ENCODE data around the gene SLC16A5.

The SLC16A5 gene

GRCh38 chr17:75060434-75061054 lies 27.2 kb upstream of the SLC16A5 start:
- Histone ChIP-seq H3K9ac (ENCODE audit: low read depth, low read length) (no peak overlapping the region), H3K4me3 (ENCODE audit: low read depth in 1 of 2, low read length in 2 of 2) (no peak overlapping the region), H3K27ac (ENCODE audit: low read length) (no peak overlapping the region), H3K4me2 (ENCODE audit: insufficient read depth, low read length) (no peak overlapping the region), H3K36me3 (ENCODE audit: insufficient read depth, low read length) (peaks cover 72% of the 10 kb centered on the region), H4K20me1 (ENCODE audit: insufficient read depth, low read length) (no peaks in the 10 kb centered on the region; the same call in 1 of the 2 replicates), H3K4me1 (ENCODE audit: insufficient read depth, low read length) (peaks cover 4% of the 10 kb centered on the region), H2AFZ (ENCODE audit: low read depth, low read length) (no peak overlapping the region), H3K9me3 (ENCODE audit: insufficient read depth, low read length, severe bottlenecking) (no peaks in the 10 kb centered on the region), H3K79me2 (ENCODE audit: insufficient read depth, low read length) (peaks cover 6% of the 10 kb centered on the region; the same call in 1 of the 2 replicates), H3K27me3 (ENCODE audit: insufficient read depth, low read length, poor library complexity) (no peaks in the 10 kb centered on the region)
- TF ChIP-seq EZH2 (IDR thresholded peaks at IDR 0.05; ENCODE audit: borderline replicate concordance, low read depth, low read length, severe bottlenecking), result no peak
- TF ChIP-seq, protein P1, sequence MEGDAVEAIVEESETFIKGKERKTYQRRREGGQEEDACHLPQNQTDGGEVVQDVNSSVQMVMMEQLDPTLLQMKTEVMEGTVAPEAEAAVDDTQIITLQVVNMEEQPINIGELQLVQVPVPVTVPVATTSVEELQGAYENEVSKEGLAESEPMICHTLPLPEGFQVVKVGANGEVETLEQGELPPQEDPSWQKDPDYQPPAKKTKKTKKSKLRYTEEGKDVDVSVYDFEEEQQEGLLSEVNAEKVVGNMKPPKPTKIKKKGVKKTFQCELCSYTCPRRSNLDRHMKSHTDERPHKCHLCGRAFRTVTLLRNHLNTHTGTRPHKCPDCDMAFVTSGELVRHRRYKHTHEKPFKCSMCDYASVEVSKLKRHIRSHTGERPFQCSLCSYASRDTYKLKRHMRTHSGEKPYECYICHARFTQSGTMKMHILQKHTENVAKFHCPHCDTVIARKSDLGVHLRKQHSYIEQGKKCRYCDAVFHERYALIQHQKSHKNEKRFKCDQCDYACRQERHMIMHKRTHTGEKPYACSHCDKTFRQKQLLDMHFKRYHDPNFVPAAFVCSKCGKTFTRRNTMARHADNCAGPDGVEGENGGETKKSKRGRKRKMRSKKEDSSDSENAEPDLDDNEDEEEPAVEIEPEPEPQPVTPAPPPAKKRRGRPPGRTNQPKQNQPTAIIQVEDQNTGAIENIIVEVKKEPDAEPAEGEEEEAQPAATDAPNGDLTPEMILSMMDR (IDR thresholded peaks at IDR 0.05; ENCODE audit: borderline replicate concordance, extremely low read depth, low read length, poor library complexity, severe bottlenecking), result no peak
- no peak for ATAC-seq (ENCODE audit: insufficient read depth, low read depth)
- DNase-seq, result no peak

GRCh38 chr17:75061055-75061438 lies 26.7 kb upstream of the SLC16A5 start:
- H3K27ac ChIP-seq (ENCODE audit: low read length), result no peak overlapping the region
- no peak overlapping the region for H3K4me3 ChIP-seq (ENCODE audit: low read depth in 1 of 2, low read length in 2 of 2)
- ATAC-seq (ENCODE audit: insufficient read depth, low read depth) (no peak), DNase-seq (no peak)
- no peaks in the 10 kb centered on the region for H3K27me3 ChIP-seq (ENCODE audit: insufficient read depth, low read length, poor library complexity)
- TF ChIP-seq, protein P1 (IDR thresholded peaks at IDR 0.05; ENCODE audit: borderline replicate concordance, extremely low read depth, low read length, poor library complexity, severe bottlenecking), result no peak
- TF ChIP-seq EZH2 (IDR thresholded peaks at IDR 0.05; ENCODE audit: borderline replicate concordance, low read depth, low read length, severe bottlenecking), result no peak
- no peak overlapping the region for H3K4me2 ChIP-seq (ENCODE audit: insufficient read depth, low read length)
- peaks cover 7% of the 10 kb centered on the region for H3K4me1 ChIP-seq (ENCODE audit: insufficient read depth, low read length)
- H3K9me3 ChIP-seq (ENCODE audit: insufficient read depth, low read length, severe bottlenecking), result no peaks in the 10 kb centered on the region
- H2AFZ ChIP-seq (ENCODE audit: low read depth, low read length), result no peak overlapping the region
- no peaks in the 10 kb centered on the region; the same call in 1 of the 2 replicates for H4K20me1 ChIP-seq (ENCODE audit: insufficient read depth, low read length)
- H3K36me3 ChIP-seq (ENCODE audit: insufficient read depth, low read length), result peaks cover 69% of the 10 kb centered on the region
- H3K9ac ChIP-seq (ENCODE audit: low read depth, low read length), result no peak overlapping the region
- peaks cover 6% of the 10 kb centered on the region; the same call in 1 of the 2 replicates for H3K79me2 ChIP-seq (ENCODE audit: insufficient read depth, low read length)

DNA sequence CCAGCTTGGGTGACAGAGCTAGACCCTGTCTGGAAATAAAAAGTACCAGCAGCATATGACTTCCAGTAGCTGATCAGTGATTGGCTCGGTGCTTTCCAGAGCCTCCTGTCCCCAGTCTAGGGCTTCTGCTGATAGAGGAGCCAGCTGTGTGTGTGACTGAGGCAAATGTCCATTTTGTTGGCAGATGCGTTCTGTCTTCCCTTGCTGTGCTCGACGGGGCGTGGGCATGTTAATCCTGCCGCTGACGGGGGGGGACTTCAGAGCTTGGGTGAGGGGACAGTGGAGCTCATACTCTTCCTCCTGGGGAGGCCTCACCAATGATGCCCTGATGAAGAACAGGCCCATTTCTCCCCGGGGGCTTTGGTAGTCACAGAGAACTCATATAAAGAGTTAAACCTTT lies 26.1 kb upstream of the SLC16A5 start:
- Histone ChIP-seq H2AFZ (ENCODE audit: low read depth, low read length) (no peak overlapping the region), H3K79me2 (ENCODE audit: insufficient read depth, low read length) (peaks cover under 1% of the 10 kb centered on the region; the same call in 1 of the 2 replicates), H3K4me2 (ENCODE audit: insufficient read depth, low read length) (no peak overlapping the region), H3K9ac (ENCODE audit: low read depth, low read length) (no peak overlapping the region), H3K27ac (ENCODE audit: low read length) (no peak overlapping the region), H4K20me1 (ENCODE audit: insufficient read depth, low read length) (no peaks in the 10 kb centered on the region), H3K36me3 (ENCODE audit: insufficient read depth, low read length) (peaks cover 66% of the 10 kb centered on the region), H3K4me3 (ENCODE audit: low read depth in 1 of 2, low read length in 2 of 2) (no peak overlapping the region), H3K27me3 (ENCODE audit: insufficient read depth, low read length, poor library complexity) (no peaks in the 10 kb centered on the region), H3K4me1 (ENCODE audit: insufficient read depth, low read length) (peaks cover 12% of the 10 kb centered on the region), H3K9me3 (ENCODE audit: insufficient read depth, low read length, severe bottlenecking) (no peaks in the 10 kb centered on the region)
- TF ChIP-seq, protein P1 (IDR thresholded peaks at IDR 0.05; ENCODE audit: borderline replicate concordance, extremely low read depth, low read length, poor library complexity, severe bottlenecking), result no peak
- TF ChIP-seq EZH2 (IDR thresholded peaks at IDR 0.05; ENCODE audit: borderline replicate concordance, low read depth, low read length, severe bottlenecking), result no peak
- DNase-seq (no peak), ATAC-seq (ENCODE audit: insufficient read depth, low read depth) (no peak)

All from DND-41 (cell line).